OCI-LY1 (cell line): ENCODE data around the gene FLVCR2.
"Not testable (repeated sequence)": the region's sequence is repeated elsewhere in the genome, so short reads cannot be mapped to it uniquely, and the experiment has no call there.

Experiments
- CTCF ChIP-seq: fragments of 200-600 bp; sonication (generic), shearing (Covaris generic); IDR thresholded peaks from 2 replicates; pipeline ENCODE4 v1.5.1; 2017; ENCODE audit warnings: mild to moderate bottlenecking, antibody characterized with exemption, low read length, moderate library complexity, mixed read lengths
- EZH2 ChIP-seq: fragments of 200-600 bp; sonication (generic), shearing (Covaris generic); IDR thresholded peaks from 2 replicates; pipeline ENCODE4 v1.8.0; 2017; ENCODE audit warnings: borderline replicate concordance, mixed run types, mild to moderate bottlenecking, antibody characterized with exemption, low read length, moderate library complexity, mixed read lengths

- not testable (repeated sequence) for TF ChIP-seq CTCF, EZH2
Measured at GRCh38 chr14:75695025-75695424, 116.6 kb downstream of the FLVCR2 start.
